T-helper 2 cell treated with Interferon-gamma antibody and Interleukin-4, amounts not matched to agents 5 μg/mL and 100 μg/mL, for 36 hours (primary cell): ENCODE results near the gene GNE.
"Not testable (repeated sequence)": the region's sequence is repeated elsewhere in the genome, so short reads cannot be mapped to it uniquely, and the experiment has no call there.

Experiments used
- DNase-seq: peaks from one replicate; pipeline ENCODE4 v3.0.0; 2021; ENCODE audit warnings: low spot score
- H3K27ac Mint-ChIP-seq: one replicate; pipeline ENCODE4 v1.8.0; 2021; ENCODE audit warnings: mild to moderate bottlenecking, mixed read lengths
- H3K27me3 Mint-ChIP-seq: one replicate; pipeline ENCODE4 v1.8.0; 2021; ENCODE audit warnings: low read depth, mixed read lengths
- H3K36me3 Mint-ChIP-seq: one replicate; pipeline ENCODE4 v1.8.0; 2021; ENCODE audit warnings: low read depth, mixed read lengths
- H3K4me1 Mint-ChIP-seq: one replicate; pipeline ENCODE4 v1.8.0; 2021; ENCODE audit warnings: low read depth, mixed read lengths
- H3K4me3 Mint-ChIP-seq: one replicate; pipeline ENCODE4 v1.8.0; 2022; ENCODE audit warnings: mild to moderate bottlenecking, moderate library complexity, mixed read lengths
- H3K9me3 Mint-ChIP-seq: one replicate; pipeline ENCODE4 v1.8.0; 2021; ENCODE audit warnings: mixed read lengths

The GNE gene

DNA sequence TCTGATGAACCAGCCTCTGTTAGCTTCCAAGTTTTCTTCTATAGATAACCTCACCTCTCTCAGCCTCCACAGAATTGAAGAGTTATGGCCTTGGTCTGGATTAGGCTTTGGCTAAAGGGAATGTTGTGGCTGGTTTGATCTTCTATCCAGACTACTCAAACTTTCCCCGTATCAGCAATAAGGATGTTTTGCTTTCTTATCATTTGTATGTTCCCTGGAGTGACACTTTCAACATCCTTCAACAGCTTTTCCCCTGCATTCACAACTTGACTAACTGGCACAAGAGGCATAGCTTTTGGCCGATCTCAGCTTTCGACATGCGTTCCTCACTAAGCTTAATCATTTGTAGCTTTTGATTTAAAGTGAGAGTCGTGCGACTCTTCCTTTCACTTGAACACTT, 28.1 kb upstream of the GNE start:
- Mint-ChIP-seq H3K36me3 (no peaks in the 10 kb centered on the region), H3K27ac (no peak overlapping the region), H3K27me3 (no peaks in the 10 kb centered on the region), H3K4me3 (no peak overlapping the region), H3K9me3 (no peaks in the 10 kb centered on the region), H3K4me1 (no peaks in the 10 kb centered on the region)
- DNase-seq, result no peak

DNA sequence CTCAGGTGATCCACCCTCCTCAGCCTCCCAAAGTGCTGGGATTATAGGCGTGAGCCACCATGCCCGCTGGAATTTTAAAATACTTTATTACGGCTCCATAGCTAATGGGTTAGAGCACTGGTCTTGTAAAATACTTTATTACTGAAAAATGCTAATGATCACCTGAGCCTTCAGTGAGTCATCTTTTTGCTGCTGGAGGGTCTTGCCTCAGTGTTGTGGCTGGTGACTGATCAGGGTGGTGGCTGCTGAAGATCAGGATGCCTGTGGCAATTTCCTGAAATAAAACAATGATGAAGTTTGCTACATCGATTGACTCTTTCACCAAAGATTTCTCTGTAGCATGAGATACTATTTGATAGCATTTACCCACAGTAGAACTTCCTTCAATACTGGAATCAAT, 26.0 kb upstream of the GNE start:
- no peaks in the 10 kb centered on the region for H3K27me3 Mint-ChIP-seq
- no peaks in the 10 kb centered on the region for H3K36me3 Mint-ChIP-seq
- no peaks in the 10 kb centered on the region for H3K4me1 Mint-ChIP-seq
- H3K4me3 Mint-ChIP-seq, result no peak overlapping the region
- DNase-seq, result no peak
- no peaks in the 10 kb centered on the region for H3K9me3 Mint-ChIP-seq
- no peak overlapping the region for H3K27ac Mint-ChIP-seq

GRCh38 chr9:36282275-36282674, 24.0 kb upstream of the GNE start:
- Mint-ChIP-seq H3K4me3 (no peak overlapping the region), H3K27ac (no peak overlapping the region)

GRCh38 chr9:36280989-36281388, 22.7 kb upstream of the GNE start:
- Mint-ChIP-seq H3K27me3 (no peaks in the 10 kb centered on the region), H3K9me3 (no peaks in the 10 kb centered on the region), H3K4me1 (no peaks in the 10 kb centered on the region), H3K4me3 (no peak overlapping the region), H3K36me3 (no peaks in the 10 kb centered on the region), H3K27ac (no peak overlapping the region)
- no peak for DNase-seq

More at GRCh38 chr9:36282275-36282674, 24.0 kb upstream of the GNE start:
- no peaks in the 10 kb centered on the region for H3K9me3 Mint-ChIP-seq
- no peaks in the 10 kb centered on the region for H3K27me3 Mint-ChIP-seq
- no peaks in the 10 kb centered on the region for H3K36me3 Mint-ChIP-seq
- DNase-seq, result no peak
- H3K4me1 Mint-ChIP-seq, result no peaks in the 10 kb centered on the region

DNA sequence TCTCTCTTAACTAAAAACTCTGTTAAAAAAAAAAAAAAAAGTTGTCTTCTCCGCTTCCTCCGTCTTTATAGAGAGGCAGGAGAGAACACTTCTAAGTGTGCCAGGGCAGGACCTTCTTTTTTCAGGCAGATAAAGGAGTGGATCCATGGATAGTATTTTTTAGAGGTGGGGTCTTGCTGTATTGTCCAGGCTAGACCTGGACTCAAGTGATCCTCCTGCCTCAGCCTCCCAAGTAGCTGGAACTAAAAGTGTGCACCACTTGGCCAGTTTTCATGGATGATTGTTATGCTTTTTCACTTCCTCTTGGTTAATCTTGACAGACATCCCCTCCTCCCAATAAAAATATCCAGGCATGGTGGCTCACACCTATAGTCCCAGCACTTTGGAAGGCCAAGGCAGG, 20.0 kb upstream of the GNE start:
- Mint-ChIP-seq H3K4me1 (no peaks in the 10 kb centered on the region), H3K9me3 (no peaks in the 10 kb centered on the region), H3K27ac (no peak overlapping the region), H3K4me3 (no peak overlapping the region), H3K36me3 (no peaks in the 10 kb centered on the region), H3K27me3 (no peaks in the 10 kb centered on the region)
- DNase-seq, result no peak

- no peak overlapping the region for H3K27ac Mint-ChIP-seq
- H3K36me3 Mint-ChIP-seq, result no peaks in the 10 kb centered on the region
- H3K27me3 Mint-ChIP-seq, result no peaks in the 10 kb centered on the region
- no peak for DNase-seq
- no peaks in the 10 kb centered on the region for H3K9me3 Mint-ChIP-seq
- H3K4me1 Mint-ChIP-seq, result no peaks in the 10 kb centered on the region
- no peak overlapping the region for H3K4me3 Mint-ChIP-seq
Measured at GRCh38 chr9:36276781-36277181, 18.5 kb upstream of the GNE start.

DNA sequence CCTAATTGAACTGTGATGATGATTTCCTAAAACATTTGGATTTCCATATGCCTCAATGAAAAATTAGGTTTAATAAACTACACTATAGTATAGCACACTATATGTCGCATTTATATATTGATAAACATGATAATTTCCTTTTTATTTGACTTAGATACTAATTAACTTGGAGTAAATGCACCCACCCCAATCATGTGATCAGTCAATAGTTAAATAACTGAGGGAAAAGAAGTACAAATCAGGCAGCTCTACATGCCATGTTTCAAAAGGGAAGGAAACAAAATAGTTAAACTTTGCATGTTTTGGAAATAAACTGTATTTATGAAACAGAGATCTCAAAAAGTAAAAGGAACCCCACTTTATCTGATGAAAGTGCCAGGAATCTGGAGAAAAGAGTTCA, 18.0 kb upstream of the GNE start:
- H3K27me3 Mint-ChIP-seq, result no peaks in the 10 kb centered on the region
- H3K27ac Mint-ChIP-seq, result no peak overlapping the region
- H3K4me1 Mint-ChIP-seq, result no peaks in the 10 kb centered on the region
- no peaks in the 10 kb centered on the region for H3K9me3 Mint-ChIP-seq
- no peak overlapping the region for H3K4me3 Mint-ChIP-seq
- no peak for DNase-seq
- no peaks in the 10 kb centered on the region for H3K36me3 Mint-ChIP-seq

- H3K27me3 Mint-ChIP-seq, result no peaks in the 10 kb centered on the region
- no peak for DNase-seq
- H3K27ac Mint-ChIP-seq, result no peak overlapping the region
- no peaks in the 10 kb centered on the region for H3K4me1 Mint-ChIP-seq
- H3K36me3 Mint-ChIP-seq, result no peaks in the 10 kb centered on the region
- H3K4me3 Mint-ChIP-seq, result no peak overlapping the region
- H3K9me3 Mint-ChIP-seq, result no peaks in the 10 kb centered on the region
Measured at GRCh38 chr9:36275060-36275459, 16.8 kb upstream of the GNE start.

- DNase-seq, H3K4me3 Mint-ChIP-seq, H3K9me3 Mint-ChIP-seq, H3K27me3 Mint-ChIP-seq, H3K36me3 Mint-ChIP-seq, H3K4me1 Mint-ChIP-seq, H3K27ac Mint-ChIP-seq: not testable (repeated sequence)
Measured at GRCh38 chr9:36273354-36273753, 15.1 kb upstream of the GNE start.

GRCh38 chr9:36268007-36268427, 9.8 kb upstream of the GNE start:
- DNase-seq, result no peak
- Mint-ChIP-seq H3K9me3 (no peaks in the 10 kb centered on the region), H3K36me3 (no peaks in the 10 kb centered on the region), H3K27me3 (no peaks in the 10 kb centered on the region), H3K4me1 (no peaks in the 10 kb centered on the region), H3K4me3 (no peak overlapping the region), H3K27ac (no peak overlapping the region)

GRCh38 chr9:36264896-36265295, 6.6 kb upstream of the GNE start:
- Mint-ChIP-seq H3K27me3 (no peaks in the 10 kb centered on the region), H3K4me3 (no peak overlapping the region), H3K9me3 (no peaks in the 10 kb centered on the region), H3K36me3 (peaks cover under 1% of the 10 kb centered on the region), H3K27ac (no peak overlapping the region), H3K4me1 (peaks cover 2% of the 10 kb centered on the region)
- no peak for DNase-seq

- no peak overlapping the region for H3K27ac Mint-ChIP-seq
- no peaks in the 10 kb centered on the region for H3K27me3 Mint-ChIP-seq
- no peak for DNase-seq
- peaks cover 2% of the 10 kb centered on the region for H3K36me3 Mint-ChIP-seq
- H3K9me3 Mint-ChIP-seq, result no peaks in the 10 kb centered on the region
- H3K4me3 Mint-ChIP-seq, result no peak overlapping the region
- H3K4me1 Mint-ChIP-seq, result peaks cover 3% of the 10 kb centered on the region
Measured at GRCh38 chr9:36263683-36264082, 5.4 kb upstream of the GNE start.

DNA sequence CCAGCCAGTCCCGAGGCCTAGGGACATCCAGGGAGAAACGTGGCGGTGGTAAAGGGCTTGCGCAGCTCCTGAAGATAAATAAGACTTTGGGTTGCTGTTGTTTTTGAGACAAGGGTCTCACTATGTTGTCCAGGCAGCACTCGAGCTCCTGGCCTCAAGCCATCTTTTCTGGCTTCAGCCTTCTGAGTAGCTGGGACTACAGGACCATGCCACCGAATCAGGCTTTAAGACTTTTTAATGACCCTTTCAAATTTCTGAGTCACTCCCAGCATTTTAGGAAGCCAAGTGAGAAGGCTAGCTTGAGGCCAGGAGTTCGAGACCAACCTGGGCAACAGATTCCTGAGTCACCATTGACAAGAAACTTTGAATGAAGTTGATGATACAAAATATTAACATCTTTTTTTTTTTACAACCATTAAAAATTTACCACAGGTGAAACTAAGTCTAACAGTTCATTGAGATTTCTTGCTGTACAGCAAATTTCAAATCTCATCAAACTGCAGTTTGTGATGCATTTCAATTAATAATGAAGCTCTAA, 817 bp upstream of the GNE start:
- no peak for DNase-seq
- Mint-ChIP-seq H3K36me3 (peaks cover 6% of the 10 kb centered on the region), H3K4me3 (peak overlapping the region; percentile 95), H3K9me3 (no peaks in the 10 kb centered on the region), H3K4me1 (peaks cover 12% of the 10 kb centered on the region), H3K27me3 (no peaks in the 10 kb centered on the region), H3K27ac (peak overlapping the region; percentile 94)

DNA sequence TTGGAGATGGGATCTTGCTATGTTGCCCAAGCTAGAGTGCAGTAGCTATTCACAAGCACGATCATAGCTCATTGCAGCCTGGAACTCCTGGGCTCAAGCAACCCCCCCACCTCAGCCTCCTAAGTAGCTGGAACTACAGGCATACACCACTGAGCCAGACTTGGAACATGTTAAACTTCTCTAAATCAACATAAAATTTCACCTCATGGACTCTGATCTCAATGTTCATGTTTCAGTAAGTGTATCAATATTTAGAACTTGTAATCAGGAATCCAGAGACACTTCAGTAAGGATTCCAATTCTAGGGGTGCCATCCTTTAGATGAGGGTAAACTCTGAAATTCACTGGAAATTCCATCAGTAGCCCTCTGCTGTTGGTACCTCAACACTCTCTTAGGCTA, 6.8 kb downstream of the GNE start:
- no peak overlapping the region for H3K4me3 Mint-ChIP-seq
- H3K27me3 Mint-ChIP-seq, result no peaks in the 10 kb centered on the region
- H3K36me3 Mint-ChIP-seq, result peaks cover 11% of the 10 kb centered on the region
- H3K4me1 Mint-ChIP-seq, result peaks cover 6% of the 10 kb centered on the region
- H3K9me3 Mint-ChIP-seq, result no peaks in the 10 kb centered on the region
- no peak for DNase-seq
- H3K27ac Mint-ChIP-seq, result no peak overlapping the region

GRCh38 chr9:36250079-36250478, 8.2 kb downstream of the GNE start:
- H3K27ac Mint-ChIP-seq, result no peak overlapping the region
- H3K4me1 Mint-ChIP-seq, result peaks cover 6% of the 10 kb centered on the region
- no peak overlapping the region for H3K4me3 Mint-ChIP-seq
- no peaks in the 10 kb centered on the region for H3K27me3 Mint-ChIP-seq
- DNase-seq, result no peak
- H3K9me3 Mint-ChIP-seq, result no peaks in the 10 kb centered on the region
- peaks cover 17% of the 10 kb centered on the region for H3K36me3 Mint-ChIP-seq
